Fibroblast of lung (primary cell): ENCODE measurements around the gene BEND7. TPM values are rescaled to one million over a fixed set of nuclear protein-coding genes. Genes with fewer than 3 reads are reported as not detected.

ENCODE experiments used
- DNase-seq, 2 donors: peaks; one replicate each; pipeline versions ENCODE4 v3.0.0 to v3.0.0-alpha.2; 2010; ENCODE audit warnings: low read depth in 2 of 2
- H2AFZ ChIP-seq: 2 replicates; pipeline ENCODE4 v1.5.1; 2012; ENCODE audit warnings: low read length, control low read depth, inconsistent platforms
- H3K27ac ChIP-seq: 2 replicates; pipeline ENCODE4 v1.5.1; 2011; ENCODE audit warnings: low read length, control low read depth; ENCODE audit not compliant: insufficient read depth
- H3K27me3 ChIP-seq: 2 replicates; pipeline ENCODE4 v1.5.1; 2011; ENCODE audit warnings: mild to moderate bottlenecking, low read length; ENCODE audit not compliant: control insufficient read depth, insufficient read depth
- H3K36me3 ChIP-seq: 2 replicates; pipeline ENCODE4 v1.5.1; 2011; ENCODE audit warnings: low read length; ENCODE audit not compliant: control insufficient read depth, insufficient read depth
- H3K4me1 ChIP-seq: 2 replicates; pipeline ENCODE4 v1.5.1; 2011; ENCODE audit warnings: low read length; ENCODE audit not compliant: control insufficient read depth, insufficient read depth; ENCODE audit errors: extremely low read depth
- H3K4me2 ChIP-seq: 2 replicates; pipeline ENCODE4 v1.5.1; 2011; ENCODE audit warnings: low read length, control low read depth; ENCODE audit not compliant: insufficient read depth; ENCODE audit errors: extremely low read depth
- H3K4me3 ChIP-seq, 4 experiments: fragments of 200-600 bp in 1 of 4; sonication (generic) in 1 of 4; replicated peaks in 1 of 4; 2 replicates each; pipeline ENCODE4 v1.5.1; 2011 to 2016; ENCODE audit warnings: low read length in 4 of 4, low read depth in 3 of 4, mild to moderate bottlenecking in 3 of 4, control low read depth in 2 of 4, inconsistent platforms in 1 of 4, mixed read lengths in 1 of 4; ENCODE audit not compliant: insufficient read depth in 1 of 4; ENCODE audit errors: control extremely low read depth in 1 of 4
- H3K79me2 ChIP-seq: 2 replicates; pipeline ENCODE4 v1.5.1; 2012; ENCODE audit warnings: mild to moderate bottlenecking, low read length, inconsistent platforms; ENCODE audit not compliant: control insufficient read depth, insufficient read depth
- H3K9ac ChIP-seq: 2 replicates; pipeline ENCODE4 v1.5.1; 2011; ENCODE audit warnings: mild to moderate bottlenecking, low read length, control low read depth; ENCODE audit not compliant: insufficient read depth
- H3K9me3 ChIP-seq: 2 replicates; pipeline ENCODE4 v1.5.1; 2012; ENCODE audit warnings: low read depth, low read length; ENCODE audit not compliant: control insufficient read depth, insufficient read depth
- H4K20me1 ChIP-seq: 2 replicates; pipeline ENCODE4 v1.5.1; 2011; ENCODE audit warnings: low read length; ENCODE audit not compliant: control insufficient read depth, insufficient read depth; ENCODE audit errors: extremely low read depth
- CTCF ChIP-seq, 2 donors: IDR thresholded peaks in 1 of 2; conservative IDR thresholded peaks in 1 of 2; 1 replicate in 1 of 2; 2 replicates in 1 of 2; pipeline ENCODE4 v1.5.1; 2011 to 2012; ENCODE audit warnings: low read length in 2 of 2, control low read depth in 1 of 2, inconsistent platforms in 1 of 2, low read depth in 1 of 2, mild to moderate bottlenecking in 1 of 2
- EZH2 ChIP-seq: IDR thresholded peaks from 2 replicates; pipeline ENCODE4 v1.5.1; 2012; ENCODE audit warnings: low read length, control low read depth, mild to moderate bottlenecking; ENCODE audit errors: missing control alignments
- polyA plus RNA-seq, 2 donors: library from polyadenylated mRNA; depleted of rRNA in 1 of 2; stranded (reverse) in 1 of 2; unstranded in 1 of 2; fragments of >200 nt; gene quantifications; 2 replicates each; pipeline ENCODE4 v1.2.1, GENCODE V29; 2011 to 2012; ENCODE audit warnings: missing spikeins in 1 of 2
- total RNA-seq: library from RNA; depleted of rRNA; stranded (reverse); fragments of >200 nt; gene quantifications from 2 replicates; pipeline ENCODE4 v1.2.1, GENCODE V29; 2014

Gene BEND7
- total and polyA plus RNA-seq, 2 donors (not counting 1 experiment from before 2014, with no cell fraction given), result 6.2 to 10.6 TPM

DNA sequence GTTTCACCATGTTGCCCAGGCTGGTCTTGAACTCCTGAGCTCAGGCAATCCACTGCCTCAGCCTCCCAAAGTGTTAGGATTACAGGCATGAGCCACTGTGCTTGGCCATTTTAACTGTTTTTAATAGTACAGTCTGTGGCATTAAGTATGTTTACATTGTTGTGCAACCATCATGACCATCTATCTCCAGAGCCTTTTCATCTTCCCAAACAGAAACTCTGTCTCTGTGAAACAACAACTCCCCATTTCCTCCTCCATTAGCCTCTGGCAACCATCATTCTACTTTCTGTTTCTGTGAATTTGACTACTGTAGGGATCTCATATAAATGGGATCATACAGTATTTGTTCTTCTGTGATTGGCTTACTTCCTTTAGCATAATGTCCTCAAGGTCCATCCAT lies 132.4 kb downstream of the BEND7 start:
- Histone ChIP-seq H2AFZ (no peak overlapping the region), H3K4me2 (no peak overlapping the region), H3K4me3 (no peak overlapping the region), H3K9me3 (no peaks in the 10 kb centered on the region), H3K79me2 (no peaks in the 10 kb centered on the region), H4K20me1 (no peaks in the 10 kb centered on the region), H3K27me3 (peaks cover 2% of the 10 kb centered on the region), H3K36me3 (no peaks in the 10 kb centered on the region), H3K9ac (no peak overlapping the region), H3K27ac (no peak overlapping the region), H3K4me1 (no peaks in the 10 kb centered on the region)
- no peak for DNase-seq
- no peak for TF ChIP-seq EZH2
- no peak for TF ChIP-seq CTCF (conservative IDR thresholded peaks at IDR 0.05 in 1 of 2, IDR thresholded peaks at IDR 0.05 in 1 of 2; ENCODE audit: low read depth in 1 of 2, low read length in 2 of 2)

- Histone ChIP-seq H3K36me3 (no peaks in the 10 kb centered on the region), H2AFZ (no peak overlapping the region), H3K4me3 (no peak overlapping the region), H3K79me2 (no peaks in the 10 kb centered on the region), H4K20me1 (no peaks in the 10 kb centered on the region), H3K9me3 (no peaks in the 10 kb centered on the region), H3K9ac (no peak overlapping the region), H3K27ac (no peak overlapping the region), H3K4me2 (no peak overlapping the region), H3K27me3 (peaks cover under 1% of the 10 kb centered on the region), H3K4me1 (no peaks in the 10 kb centered on the region)
- no peak for TF ChIP-seq EZH2
- TF ChIP-seq CTCF (conservative IDR thresholded peaks at IDR 0.05 in 1 of 2, IDR thresholded peaks at IDR 0.05 in 1 of 2; ENCODE audit: low read depth in 1 of 2, low read length in 2 of 2), result no peak
- DNase-seq, result no peak
Measured at GRCh38 chr10:13395540-13395939, 133.3 kb downstream of the BEND7 start.

DNA sequence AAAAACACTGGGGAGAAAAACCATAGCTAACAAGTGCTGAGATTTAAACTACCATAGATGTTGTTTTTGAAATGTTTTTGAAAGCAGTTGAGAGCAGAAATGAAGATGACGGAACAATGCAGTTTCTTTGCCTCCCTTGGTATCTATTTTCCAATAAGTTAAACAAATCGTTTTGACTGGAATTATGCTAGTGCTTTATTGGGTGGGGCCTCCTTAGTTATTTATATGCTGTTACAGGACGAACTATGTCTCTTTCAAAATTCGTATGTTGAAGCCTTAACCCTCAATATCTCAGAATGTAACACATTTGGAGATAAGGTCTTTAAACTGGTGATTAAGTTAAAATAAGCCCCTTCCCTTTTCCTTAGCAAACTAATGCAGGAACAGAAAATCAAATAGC lies 135.2 kb downstream of the BEND7 start:
- Histone ChIP-seq H3K27ac (no peak overlapping the region), H3K79me2 (no peaks in the 10 kb centered on the region), H2AFZ (no peak overlapping the region), H3K4me3 (no peak overlapping the region), H3K27me3 (peaks cover 7% of the 10 kb centered on the region), H3K9me3 (no peaks in the 10 kb centered on the region), H3K9ac (no peak overlapping the region), H3K36me3 (no peaks in the 10 kb centered on the region), H3K4me1 (no peaks in the 10 kb centered on the region), H4K20me1 (no peaks in the 10 kb centered on the region), H3K4me2 (no peak overlapping the region)
- no peak for TF ChIP-seq EZH2
- TF ChIP-seq CTCF (conservative IDR thresholded peaks at IDR 0.05 in 1 of 2, IDR thresholded peaks at IDR 0.05 in 1 of 2; ENCODE audit: low read depth in 1 of 2, low read length in 2 of 2), result no peak
- no peak for DNase-seq
